ENCODE data around the gene SERAC1.

SERAC1 gene

DNA sequence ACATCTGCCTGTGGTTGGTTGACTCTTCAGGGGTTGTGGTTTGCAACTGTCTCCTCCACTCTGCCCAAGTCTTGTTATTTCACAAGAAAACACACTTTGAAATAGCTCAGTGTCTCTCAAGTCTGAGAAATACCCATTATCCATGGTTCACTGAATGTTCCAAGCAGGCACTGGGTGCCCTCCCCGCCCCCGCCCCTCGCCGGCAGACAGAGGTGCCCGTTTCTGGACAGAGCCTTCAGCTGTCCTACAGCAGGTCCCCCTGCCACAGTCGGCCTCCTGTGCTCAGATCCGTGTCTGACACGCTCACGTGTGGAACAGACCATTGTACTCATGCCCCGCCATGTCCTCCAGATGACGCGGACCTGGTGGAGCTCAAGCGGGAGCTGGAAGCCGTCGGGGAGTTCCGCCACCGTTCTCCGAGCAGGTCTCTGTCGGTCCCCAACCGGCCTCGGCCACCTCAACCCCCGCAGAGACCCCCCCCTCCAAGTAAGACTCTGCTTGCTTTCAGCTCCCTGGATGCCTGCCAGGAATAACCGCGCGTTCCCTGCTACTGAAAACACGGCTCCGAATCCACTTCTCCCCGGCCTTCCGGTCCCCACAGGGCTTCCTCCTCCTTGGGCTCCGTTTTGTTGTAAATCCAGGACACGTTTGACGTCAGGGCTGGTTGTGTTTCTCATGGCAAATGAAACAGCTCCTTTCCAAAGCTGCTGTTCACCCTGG, 81.4 kb downstream of the SERAC1 start:
- Mint-ChIP-seq H3K27me3 (ENCODE audit: low read depth) (no peaks in the 10 kb centered on the region), H3K9me3 (no peaks in the 10 kb centered on the region), H3K27ac (peak overlapping the region; percentile 67), H3K4me3 (peak overlapping the region; percentile 49), H3K4me1 (ENCODE audit: low read depth) (peaks cover 20% of the 10 kb centered on the region), H3K36me3 (ENCODE audit: low read depth) (peaks cover 48% of the 10 kb centered on the region)
- no peak for DNase-seq (ENCODE audit: low spot score)

DNA sequence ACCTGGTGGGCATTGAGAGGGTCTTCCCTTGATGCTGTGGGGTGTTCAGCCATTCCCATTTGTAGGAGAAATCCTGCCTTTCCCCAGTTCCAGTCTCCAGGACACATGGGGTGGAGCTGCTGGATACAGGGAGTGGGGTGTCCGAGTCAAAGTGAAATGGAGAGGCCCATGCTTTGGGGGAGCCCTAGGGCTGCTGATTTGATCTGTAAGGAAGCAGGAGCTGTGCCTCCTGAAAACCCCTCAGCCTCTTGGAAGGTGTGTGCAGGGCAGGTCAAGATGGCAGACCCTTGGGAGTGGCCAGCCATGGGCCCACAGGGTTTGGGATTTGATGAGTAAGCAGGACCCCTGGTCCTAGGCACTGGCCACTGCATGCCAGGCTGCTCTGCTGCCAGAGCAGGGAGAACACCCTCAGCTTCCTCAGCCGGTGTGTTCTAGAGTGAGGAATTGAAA, 82.0 kb downstream of the SERAC1 start:
- Mint-ChIP-seq H3K4me3 (peak overlapping the region; percentile 49), H3K27ac (peak overlapping the region; percentile 67), H3K36me3 (ENCODE audit: low read depth) (peaks cover 52% of the 10 kb centered on the region), H3K9me3 (no peaks in the 10 kb centered on the region), H3K4me1 (ENCODE audit: low read depth) (peaks cover 20% of the 10 kb centered on the region), H3K27me3 (ENCODE audit: low read depth) (no peaks in the 10 kb centered on the region)
- DNase-seq (ENCODE audit: low spot score) = no peak

DNA sequence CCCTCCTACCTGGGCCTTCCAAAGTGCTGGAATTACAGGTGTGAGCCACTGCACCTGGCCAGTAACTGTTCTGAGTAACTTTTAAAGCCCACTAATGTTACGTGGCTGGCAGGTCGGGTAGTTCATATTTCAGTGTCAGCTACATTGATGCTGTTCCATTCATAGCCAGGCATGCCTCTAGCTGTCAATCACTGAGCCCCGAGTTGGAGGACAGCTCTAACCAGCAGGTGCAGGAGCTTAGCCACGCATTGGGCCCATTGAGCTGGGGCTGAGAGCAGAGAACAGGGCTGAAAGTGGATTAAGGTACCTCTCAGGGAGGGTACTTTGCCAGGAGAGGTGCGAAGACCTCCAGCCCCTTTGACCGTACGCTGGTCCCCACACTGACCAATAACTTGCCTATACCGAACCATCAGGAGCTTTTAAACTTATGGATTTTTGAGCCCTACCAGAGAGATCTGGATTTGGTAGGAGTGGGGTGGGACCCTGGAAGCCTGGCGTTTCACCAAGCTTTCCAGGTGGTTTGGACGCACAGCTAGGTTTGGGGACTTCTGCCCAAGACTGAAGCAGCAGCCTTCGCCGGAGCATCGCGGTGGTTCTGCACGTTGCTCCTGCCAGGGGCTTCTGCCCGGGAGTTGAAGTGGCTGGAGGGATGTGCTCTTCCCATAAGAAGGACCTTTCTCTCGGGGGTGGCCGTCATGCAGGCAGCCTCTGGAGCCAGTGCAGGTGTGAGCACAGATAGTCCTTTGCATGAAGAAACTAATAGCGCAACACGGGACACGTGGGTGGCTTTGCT, 82.6 kb downstream of the SERAC1 start:
- Mint-ChIP-seq H3K27ac (peak overlapping the region; percentile 67), H3K4me3 (peak overlapping the region; percentile 29), H3K36me3 (ENCODE audit: low read depth) (peaks cover 58% of the 10 kb centered on the region), H3K27me3 (ENCODE audit: low read depth) (no peaks in the 10 kb centered on the region), H3K9me3 (no peaks in the 10 kb centered on the region), H3K4me1 (ENCODE audit: low read depth) (peaks cover 20% of the 10 kb centered on the region)
- no peak for DNase-seq (ENCODE audit: low spot score)

DNA sequence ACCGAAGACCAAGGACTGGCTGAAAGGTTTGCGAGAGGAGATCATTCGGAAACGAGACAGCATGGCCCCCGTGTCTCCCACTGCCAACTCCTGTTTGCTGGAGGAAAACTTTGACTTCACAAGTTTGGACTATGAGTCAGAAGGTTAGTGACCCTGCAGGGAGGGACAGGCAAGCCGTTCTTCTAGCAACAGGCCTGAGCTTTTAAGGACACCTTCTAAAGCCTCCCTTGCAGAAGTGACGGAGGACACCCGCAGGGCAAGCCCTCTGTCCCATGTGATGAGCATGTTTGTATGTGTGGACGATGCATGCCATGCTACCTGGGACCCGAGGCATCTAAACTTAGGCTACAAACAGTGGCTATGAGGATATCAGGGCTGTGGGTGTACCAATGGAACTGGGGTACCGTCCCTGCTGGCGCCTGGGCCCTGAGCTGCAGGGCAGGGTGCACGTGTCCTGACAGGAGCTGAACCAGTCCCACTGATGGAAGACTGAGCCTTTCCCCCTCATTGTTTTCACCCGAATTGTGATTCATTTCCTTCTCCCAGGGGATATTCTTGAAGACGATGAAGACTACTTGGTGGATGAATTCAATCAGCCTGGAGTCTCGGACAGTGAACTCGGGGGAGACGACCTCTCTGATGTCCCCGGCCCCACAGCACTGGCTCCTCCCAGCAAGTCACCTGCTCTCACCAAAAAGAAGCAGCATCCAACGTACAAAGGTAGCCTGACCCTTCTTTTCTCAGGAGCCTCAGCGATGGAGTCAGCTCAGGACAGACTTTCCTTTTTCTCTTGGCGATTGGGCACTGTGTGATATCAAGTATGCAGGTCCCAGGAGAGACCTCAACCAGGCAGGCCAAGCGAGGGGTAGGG, 84.4 kb downstream of the SERAC1 start:
- Mint-ChIP-seq H3K36me3 (ENCODE audit: low read depth) (peaks cover 56% of the 10 kb centered on the region), H3K27me3 (ENCODE audit: low read depth) (no peaks in the 10 kb centered on the region), H3K9me3 (no peaks in the 10 kb centered on the region), H3K27ac (peak overlapping the region; percentile 36), H3K4me3 (no peak overlapping the region), H3K4me1 (ENCODE audit: low read depth) (peaks cover 20% of the 10 kb centered on the region)
- DNase-seq (ENCODE audit: low spot score) = no peak

DNA sequence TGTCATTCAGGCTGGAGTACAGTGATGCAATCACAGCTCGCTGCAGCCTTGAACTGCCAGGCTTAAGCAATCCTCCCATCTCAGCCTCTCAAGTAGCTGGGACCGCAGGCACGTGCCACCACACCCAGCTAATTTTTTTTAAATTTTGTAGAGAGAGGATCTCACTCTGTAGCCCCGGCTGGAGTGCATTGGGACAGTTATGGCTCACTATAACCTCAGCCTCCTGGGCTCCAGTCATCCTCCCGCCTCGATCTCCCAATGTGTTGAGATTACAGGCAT, 86.5 kb downstream of the SERAC1 start:
- Mint-ChIP-seq H3K4me1 (ENCODE audit: low read depth) (peaks cover 11% of the 10 kb centered on the region), H3K9me3 (no peaks in the 10 kb centered on the region), H3K4me3 (no peak overlapping the region), H3K27ac (no peak overlapping the region), H3K27me3 (ENCODE audit: low read depth) (no peaks in the 10 kb centered on the region), H3K36me3 (ENCODE audit: low read depth) (peaks cover 59% of the 10 kb centered on the region)
- DNase-seq (ENCODE audit: low spot score) = no peak

DNA sequence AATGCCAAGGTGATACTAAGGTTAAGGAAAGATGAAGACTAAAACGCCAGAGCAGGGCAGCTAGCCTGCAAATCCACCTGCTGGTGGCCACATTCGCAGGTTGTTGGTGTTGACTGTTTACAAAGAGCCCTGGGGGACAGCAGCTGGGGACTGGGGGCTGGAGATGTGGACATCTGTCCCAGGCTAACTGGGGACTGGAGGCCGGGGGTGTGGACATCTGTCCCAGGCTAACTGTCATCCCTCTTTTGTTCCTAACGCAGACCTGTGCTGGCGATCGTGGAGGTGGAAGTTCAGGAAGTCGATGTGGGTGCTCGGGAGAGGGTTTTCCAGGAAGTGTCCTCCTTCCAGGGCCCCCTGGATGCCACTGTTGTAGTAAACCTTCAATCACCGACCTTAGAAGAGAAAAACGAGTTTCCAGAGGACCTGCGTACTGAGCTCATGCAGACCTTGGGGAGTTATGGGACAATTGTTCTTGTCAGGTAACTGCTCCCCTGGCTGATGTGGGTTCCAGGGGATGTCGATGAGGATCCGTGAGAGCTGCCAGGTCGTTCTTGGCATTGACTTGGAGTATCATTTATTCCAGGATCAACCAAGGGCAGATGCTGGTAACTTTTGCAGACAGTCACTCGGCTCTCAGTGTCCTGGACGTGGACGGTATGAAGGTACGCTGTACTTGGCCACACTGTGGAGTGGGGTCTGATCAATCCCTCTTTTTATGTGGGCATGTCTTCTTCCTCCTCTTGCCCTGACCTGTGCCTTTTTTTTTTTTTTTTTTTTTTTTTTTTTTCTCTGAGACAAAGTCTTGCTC, 87.0 kb downstream of the SERAC1 start:
- H3K27me3 Mint-ChIP-seq (ENCODE audit: low read depth) = no peaks in the 10 kb centered on the region
- no peak for DNase-seq (ENCODE audit: low spot score)
- H3K36me3 Mint-ChIP-seq (ENCODE audit: low read depth) = peaks cover 61% of the 10 kb centered on the region
- no peak overlapping the region for H3K27ac Mint-ChIP-seq
- no peaks in the 10 kb centered on the region for H3K9me3 Mint-ChIP-seq
- no peak overlapping the region for H3K4me3 Mint-ChIP-seq
- H3K4me1 Mint-ChIP-seq (ENCODE audit: low read depth) = peaks cover 6% of the 10 kb centered on the region

DNA sequence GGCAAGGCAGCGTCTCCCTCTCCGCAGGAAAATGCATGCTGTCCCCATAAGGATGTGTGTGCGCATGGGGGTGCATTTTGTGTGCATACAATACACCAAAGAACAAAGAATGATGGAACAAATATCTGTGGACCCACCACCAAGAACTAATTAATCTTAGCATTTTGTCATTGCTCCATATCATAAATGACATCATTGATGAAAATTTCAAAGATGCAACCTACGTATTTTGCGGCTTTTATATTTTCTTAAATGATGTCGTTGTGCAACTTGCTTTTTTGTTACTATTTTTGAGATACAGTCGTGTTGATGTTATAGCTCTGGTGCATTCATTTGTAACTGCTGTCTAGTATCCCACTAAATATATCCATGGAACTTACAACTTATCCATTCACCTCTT, 89.7 kb downstream of the SERAC1 start:
- Mint-ChIP-seq H3K27me3 (ENCODE audit: low read depth) (no peaks in the 10 kb centered on the region), H3K36me3 (ENCODE audit: low read depth) (peaks cover 45% of the 10 kb centered on the region), H3K4me1 (ENCODE audit: low read depth) (no peaks in the 10 kb centered on the region)

DNA sequence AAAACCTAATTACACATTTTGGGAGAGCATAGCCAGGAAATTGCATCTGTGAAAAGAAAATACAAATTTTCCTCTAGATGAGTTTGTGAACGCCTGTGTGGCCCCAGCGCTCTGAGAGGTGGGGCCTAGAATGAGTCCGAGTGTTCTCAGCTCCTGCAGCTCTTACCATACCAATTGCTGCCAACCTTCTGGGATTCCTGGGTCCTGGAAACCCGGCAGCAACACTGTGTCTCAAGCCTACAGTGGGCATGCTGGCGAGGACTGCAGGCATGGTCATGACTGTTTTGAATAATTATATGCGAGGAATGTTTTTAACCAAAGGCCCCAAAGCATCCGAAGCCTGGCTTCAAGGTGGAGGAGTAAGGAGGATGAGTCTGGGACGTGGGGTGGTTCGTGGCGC, 90.4 kb downstream of the SERAC1 start:
- Mint-ChIP-seq H3K4me3 (no peak overlapping the region), H3K4me1 (ENCODE audit: low read depth) (no peaks in the 10 kb centered on the region), H3K27me3 (ENCODE audit: low read depth) (no peaks in the 10 kb centered on the region), H3K27ac (no peak overlapping the region), H3K9me3 (no peaks in the 10 kb centered on the region), H3K36me3 (ENCODE audit: low read depth) (peaks cover 41% of the 10 kb centered on the region)
- DNase-seq (ENCODE audit: low spot score) = no peak

More for the DNA sequence above, 89.7 kb downstream of the SERAC1 start:
- no peak overlapping the region for H3K27ac Mint-ChIP-seq
- no peak for DNase-seq (ENCODE audit: low spot score)
- H3K4me3 Mint-ChIP-seq = no peak overlapping the region
- no peaks in the 10 kb centered on the region for H3K9me3 Mint-ChIP-seq

DNA sequence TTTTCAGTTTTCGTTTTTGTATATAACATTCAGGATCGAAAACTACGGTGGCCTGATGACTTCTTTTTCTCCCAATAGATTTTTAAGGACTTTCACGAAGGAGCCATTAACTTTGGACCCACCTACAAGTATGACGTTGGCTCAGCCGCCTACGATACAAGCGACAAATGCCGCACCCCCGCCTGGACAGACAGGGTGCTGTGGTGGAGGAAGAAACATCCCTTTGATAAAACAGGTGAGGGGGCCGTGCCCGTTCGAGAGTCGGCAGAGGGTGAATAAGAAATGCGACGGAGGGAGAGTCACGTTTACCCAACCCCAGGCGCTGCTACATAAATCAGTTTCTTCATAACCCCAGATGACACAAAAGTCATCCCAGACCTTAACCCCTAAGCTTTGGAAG, 91.5 kb downstream of the SERAC1 start:
- Mint-ChIP-seq H3K27me3 (ENCODE audit: low read depth) (no peaks in the 10 kb centered on the region), H3K27ac (no peak overlapping the region), H3K9me3 (no peaks in the 10 kb centered on the region), H3K36me3 (ENCODE audit: low read depth) (peaks cover 42% of the 10 kb centered on the region), H3K4me1 (ENCODE audit: low read depth) (peaks cover 3% of the 10 kb centered on the region), H3K4me3 (no peak overlapping the region)
- no peak for DNase-seq (ENCODE audit: low spot score)

DNA sequence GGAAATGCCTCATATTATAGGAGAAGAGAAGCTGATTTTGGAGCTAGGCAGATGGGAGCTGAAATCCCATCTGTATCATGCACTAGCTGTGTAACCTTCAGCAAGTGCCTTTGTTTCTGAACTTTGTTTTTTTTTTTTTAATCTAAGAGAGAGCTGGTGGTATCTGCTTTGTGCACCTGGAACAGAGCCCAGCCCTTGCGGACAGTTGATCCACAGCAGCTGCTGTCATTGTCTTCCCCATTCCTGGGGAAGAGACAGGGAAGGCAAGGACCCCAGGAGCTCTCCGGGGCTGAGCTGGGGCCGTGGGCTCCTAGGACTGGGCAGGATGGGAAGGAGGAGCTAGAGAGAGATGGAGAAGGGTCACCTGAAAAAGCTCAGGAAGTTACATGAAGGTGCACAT, 94.3 kb downstream of the SERAC1 start:
- Mint-ChIP-seq H3K27ac (no peak overlapping the region), H3K27me3 (ENCODE audit: low read depth) (no peaks in the 10 kb centered on the region), H3K9me3 (no peaks in the 10 kb centered on the region), H3K4me3 (no peak overlapping the region), H3K36me3 (ENCODE audit: low read depth) (peaks cover 30% of the 10 kb centered on the region), H3K4me1 (ENCODE audit: low read depth) (peaks cover 9% of the 10 kb centered on the region)
- no peak for DNase-seq (ENCODE audit: low spot score)

DNA sequence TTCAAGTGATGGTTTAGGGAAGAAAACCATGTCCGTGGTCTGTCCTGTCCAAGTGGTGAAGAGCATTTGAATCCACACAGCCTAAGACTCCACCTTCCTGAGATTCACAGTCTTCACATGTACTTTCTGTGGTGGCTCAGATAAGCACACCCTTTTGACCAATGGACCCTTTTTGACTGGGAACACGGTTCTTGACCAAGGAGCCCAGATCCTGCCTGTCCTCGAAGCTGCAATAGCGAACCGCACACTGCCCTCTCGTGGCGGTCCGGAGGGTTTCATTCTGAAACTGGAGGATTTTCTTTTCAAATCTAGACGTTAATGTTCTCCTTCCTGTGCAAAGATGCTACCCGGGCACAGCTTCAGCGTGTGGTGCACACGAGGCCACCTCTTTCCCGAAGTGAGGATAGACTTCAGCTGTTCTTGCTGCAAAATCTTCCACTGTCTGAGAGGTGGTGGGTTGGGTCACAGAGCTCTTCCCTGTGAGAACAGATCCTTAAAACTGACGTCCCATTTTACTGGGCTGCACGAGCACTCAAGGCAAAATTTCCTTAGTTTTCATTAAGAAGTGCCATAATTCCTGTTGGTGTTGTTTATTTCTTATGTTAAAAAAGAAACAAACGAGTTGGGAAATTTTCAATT, 95.9 kb downstream of the SERAC1 start:
- peaks cover 19% of the 10 kb centered on the region for H3K36me3 Mint-ChIP-seq (ENCODE audit: low read depth)
- no peaks in the 10 kb centered on the region for H3K9me3 Mint-ChIP-seq
- DNase-seq (ENCODE audit: low spot score) = peak; percentile 56
- peaks cover 12% of the 10 kb centered on the region for H3K4me1 Mint-ChIP-seq (ENCODE audit: low read depth)
- no peaks in the 10 kb centered on the region for H3K27me3 Mint-ChIP-seq (ENCODE audit: low read depth)
- H3K4me3 Mint-ChIP-seq = no peak overlapping the region
- H3K27ac Mint-ChIP-seq = no peak overlapping the region

DNA sequence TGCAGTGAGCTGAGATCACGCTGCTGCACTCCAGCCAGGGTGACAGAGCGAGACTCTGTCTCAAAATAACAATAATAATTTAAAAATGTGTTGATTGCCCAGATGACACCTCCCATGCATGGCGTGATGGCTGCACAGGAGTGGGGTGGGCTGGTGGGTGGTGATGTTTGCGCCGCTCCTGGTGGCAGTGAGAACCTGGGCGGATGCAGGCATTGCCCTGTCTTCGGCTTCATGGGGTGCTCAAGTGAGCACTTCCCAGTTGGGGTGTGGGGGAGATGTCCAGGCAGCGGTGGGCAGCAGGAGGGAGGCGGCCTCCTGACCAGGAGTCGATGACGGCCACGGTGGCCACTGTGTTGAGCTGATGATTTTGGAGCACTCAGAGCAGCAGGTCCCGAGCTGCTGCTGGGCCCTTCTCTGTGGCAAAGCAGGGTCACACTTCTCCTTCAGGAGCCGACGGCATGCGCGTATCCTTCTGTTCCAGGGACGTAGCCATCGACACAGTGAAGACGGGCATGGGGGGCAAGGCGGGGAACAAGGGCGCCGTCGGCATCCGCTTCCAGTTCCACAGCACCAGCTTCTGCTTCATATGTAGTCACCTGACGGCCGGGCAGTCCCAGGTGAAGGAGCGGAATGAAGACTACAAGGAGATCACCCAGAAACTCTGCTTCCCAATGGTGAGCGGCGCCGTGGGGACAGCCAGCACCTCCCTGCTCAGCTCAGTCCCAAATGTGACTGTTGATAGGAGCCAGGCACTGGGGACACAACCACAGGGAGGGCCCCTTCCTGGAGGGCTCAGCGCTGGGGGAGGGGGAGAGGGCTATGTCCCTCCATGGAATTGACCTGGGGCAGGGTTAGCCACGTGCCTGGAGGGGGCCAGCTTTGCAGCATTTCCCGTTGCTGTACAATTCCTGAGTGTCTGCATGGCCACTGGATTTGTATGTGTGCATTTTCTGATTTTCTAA, 96.7 kb downstream of the SERAC1 start:
- no peak overlapping the region for H3K4me3 Mint-ChIP-seq
- H3K27me3 Mint-ChIP-seq (ENCODE audit: low read depth) = no peaks in the 10 kb centered on the region
- peaks cover 20% of the 10 kb centered on the region for H3K36me3 Mint-ChIP-seq (ENCODE audit: low read depth)

More for the DNA sequence above, 96.7 kb downstream of the SERAC1 start:
- Mint-ChIP-seq H3K27ac (no peak overlapping the region), H3K4me1 (ENCODE audit: low read depth) (peaks cover 12% of the 10 kb centered on the region), H3K9me3 (no peaks in the 10 kb centered on the region)
- DNase-seq (ENCODE audit: low spot score) = no peak
